ENCODE results near the gene TSPAN16.

The TSPAN16 gene

GRCh38 chr19:11335449-11336146, 39.6 kb downstream of the TSPAN16 start:
- TF ChIP-seq REST (IDR thresholded peaks at IDR 0.05; ENCODE audit: insufficient replicate concordance, low read depth) = no peak
- Histone ChIP-seq H3K4me3 (replicated peaks; ENCODE audit: insufficient read depth, low read length) (no peak overlapping the region), H3K27ac (replicated peaks) (no peak overlapping the region), H3K27me3 (ENCODE audit: insufficient read depth, poor library complexity, severe bottlenecking) (no peaks in the 10 kb centered on the region)
- DNase-seq (ENCODE audit: low read depth in 1 of 2, low spot score in 1 of 2) = no peak

- Histone ChIP-seq H3K4me3 (replicated peaks; ENCODE audit: insufficient read depth, low read length) (no peak overlapping the region), H3K27ac (replicated peaks) (no peak overlapping the region), H3K27me3 (ENCODE audit: insufficient read depth, poor library complexity, severe bottlenecking) (no peaks in the 10 kb centered on the region)
- DNase-seq (ENCODE audit: low read depth in 1 of 2, low spot score in 1 of 2) = peak in 1 of 2 experiments; percentile 47
- TF ChIP-seq GABPA (IDR thresholded peaks at IDR 0.05; ENCODE audit: low read depth) (no peak), POLR2AphosphoS5 (IDR thresholded peaks at IDR 0.05; ENCODE audit: low read depth) (no peak), REST (IDR thresholded peaks at IDR 0.05; ENCODE audit: insufficient replicate concordance, low read depth) (no peak), SPI1 (IDR thresholded peaks at IDR 0.05; ENCODE audit: borderline replicate concordance, low read depth) (peak; percentile 28; the same call in 1 of the 2 replicates)
These were observed 41.1 kb downstream of the TSPAN16 start for GRCh38 chr19:11337080-11337479.

GRCh38 chr19:11338121-11338520, 42.2 kb downstream of the TSPAN16 start:
- TF ChIP-seq POLR2AphosphoS5 (IDR thresholded peaks at IDR 0.05; ENCODE audit: low read depth) (no peak), REST (IDR thresholded peaks at IDR 0.05; ENCODE audit: insufficient replicate concordance, low read depth) (no peak), SPI1 (IDR thresholded peaks at IDR 0.05; ENCODE audit: borderline replicate concordance, low read depth) (no peak), CTCF (IDR thresholded peaks at IDR 0.05; ENCODE audit: insufficient read depth, low read length) (no peak), GABPA (IDR thresholded peaks at IDR 0.05; ENCODE audit: low read depth) (no peak)
- no peaks in the 10 kb centered on the region for H3K27me3 ChIP-seq (ENCODE audit: insufficient read depth, poor library complexity, severe bottlenecking)
- H3K27ac ChIP-seq (replicated peaks) = no peak overlapping the region
- H3K4me3 ChIP-seq (replicated peaks; ENCODE audit: insufficient read depth, low read length) = peak overlapping the region; percentile 80
- no peak for DNase-seq (ENCODE audit: low read depth in 1 of 2, low spot score in 1 of 2)

GRCh38 chr19:11338569-11339253, 42.8 kb downstream of the TSPAN16 start:
- H3K27ac ChIP-seq (replicated peaks) = peak overlapping the region; percentile 56
- DNase-seq (ENCODE audit: low read depth in 1 of 2, low spot score in 1 of 2) = no peak
- H3K4me3 ChIP-seq (replicated peaks; ENCODE audit: insufficient read depth, low read length) = peak overlapping the region; percentile 80
- no peaks in the 10 kb centered on the region for H3K27me3 ChIP-seq (ENCODE audit: insufficient read depth, poor library complexity, severe bottlenecking)
- TF ChIP-seq SPI1 (IDR thresholded peaks at IDR 0.05; ENCODE audit: borderline replicate concordance, low read depth) (no peak), REST (IDR thresholded peaks at IDR 0.05; ENCODE audit: insufficient replicate concordance, low read depth) (no peak), CTCF (IDR thresholded peaks at IDR 0.05; ENCODE audit: insufficient read depth, low read length) (no peak), GABPA (IDR thresholded peaks at IDR 0.05; ENCODE audit: low read depth) (no peak), POLR2AphosphoS5 (IDR thresholded peaks at IDR 0.05; ENCODE audit: low read depth) (no peak)

Measured in HL-60 (cell line).